ENCODE measurements around the gene WARS2.

WARS2 gene

DNA sequence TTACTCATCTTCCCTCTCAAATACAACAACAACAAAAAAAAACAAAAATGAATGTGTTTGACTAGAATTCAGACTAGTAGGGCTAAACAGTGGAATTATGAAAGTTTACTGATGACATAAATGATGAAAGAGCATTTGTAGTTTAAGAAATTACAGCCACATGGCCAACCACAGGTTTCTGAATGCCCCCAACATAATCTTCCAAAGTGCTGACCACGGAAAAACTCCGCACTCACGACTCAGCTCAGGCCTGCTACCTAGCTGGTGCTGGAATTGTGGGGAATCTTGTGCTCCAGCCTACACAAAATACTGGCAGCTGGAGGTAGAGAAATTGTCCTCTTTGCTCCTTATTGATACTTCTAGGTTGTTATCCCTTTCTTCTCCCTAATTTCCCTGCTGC is 128.7 kb downstream of the WARS2 start:
- DNase-seq, result no peak

GRCh38 chr1:119011116-119011515 is 129.3 kb downstream of the WARS2 start:
- DNase-seq, result no peak

DNA sequence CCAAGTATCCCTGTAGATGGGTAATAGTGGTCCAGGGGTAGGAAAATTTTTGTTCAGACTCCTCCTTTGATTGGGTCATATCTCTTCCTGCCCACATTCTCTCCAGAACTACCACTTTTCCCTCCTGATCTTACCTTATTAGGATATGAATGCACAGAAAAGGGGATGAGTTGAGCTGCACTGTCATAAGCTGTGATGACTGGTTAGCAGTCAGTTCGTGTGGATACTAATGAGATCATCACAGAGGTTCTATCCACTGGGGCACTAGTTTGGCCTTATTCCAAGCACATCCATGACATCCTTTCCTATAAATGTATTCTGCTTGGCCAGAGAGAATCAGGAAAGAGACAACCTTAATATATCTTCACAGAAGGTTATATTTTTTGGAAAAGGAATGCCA is 130.3 kb downstream of the WARS2 start:
- no peak for DNase-seq

DNA sequence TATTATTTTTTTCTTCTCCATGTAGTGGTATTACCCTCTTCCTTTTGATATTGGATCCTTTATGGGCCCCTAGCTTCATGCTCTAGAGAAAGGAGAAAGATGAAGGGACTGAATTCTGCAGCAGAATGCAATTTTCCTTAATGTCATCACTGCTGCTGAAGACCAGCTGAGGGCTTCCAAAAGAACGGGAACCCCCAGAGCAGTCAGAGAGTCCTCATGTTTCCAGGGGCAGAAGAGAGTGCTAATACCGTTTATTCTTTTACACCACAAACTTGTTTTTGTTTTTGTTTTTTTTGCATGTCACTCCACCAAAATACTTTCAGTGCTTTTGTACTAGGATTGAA is 131.2 kb downstream of the WARS2 start:
- no peak for DNase-seq

- peak; percentile 2 for DNase-seq
Observed at GRCh38 chr1:119008483-119009311, 131.8 kb downstream of the WARS2 start.

- DNase-seq, result no peak
Observed at GRCh38 chr1:119007670-119008482, 132.6 kb downstream of the WARS2 start.

- no peak for DNase-seq
Observed at GRCh38 chr1:119007339-119007669, 133.1 kb downstream of the WARS2 start.

DNA sequence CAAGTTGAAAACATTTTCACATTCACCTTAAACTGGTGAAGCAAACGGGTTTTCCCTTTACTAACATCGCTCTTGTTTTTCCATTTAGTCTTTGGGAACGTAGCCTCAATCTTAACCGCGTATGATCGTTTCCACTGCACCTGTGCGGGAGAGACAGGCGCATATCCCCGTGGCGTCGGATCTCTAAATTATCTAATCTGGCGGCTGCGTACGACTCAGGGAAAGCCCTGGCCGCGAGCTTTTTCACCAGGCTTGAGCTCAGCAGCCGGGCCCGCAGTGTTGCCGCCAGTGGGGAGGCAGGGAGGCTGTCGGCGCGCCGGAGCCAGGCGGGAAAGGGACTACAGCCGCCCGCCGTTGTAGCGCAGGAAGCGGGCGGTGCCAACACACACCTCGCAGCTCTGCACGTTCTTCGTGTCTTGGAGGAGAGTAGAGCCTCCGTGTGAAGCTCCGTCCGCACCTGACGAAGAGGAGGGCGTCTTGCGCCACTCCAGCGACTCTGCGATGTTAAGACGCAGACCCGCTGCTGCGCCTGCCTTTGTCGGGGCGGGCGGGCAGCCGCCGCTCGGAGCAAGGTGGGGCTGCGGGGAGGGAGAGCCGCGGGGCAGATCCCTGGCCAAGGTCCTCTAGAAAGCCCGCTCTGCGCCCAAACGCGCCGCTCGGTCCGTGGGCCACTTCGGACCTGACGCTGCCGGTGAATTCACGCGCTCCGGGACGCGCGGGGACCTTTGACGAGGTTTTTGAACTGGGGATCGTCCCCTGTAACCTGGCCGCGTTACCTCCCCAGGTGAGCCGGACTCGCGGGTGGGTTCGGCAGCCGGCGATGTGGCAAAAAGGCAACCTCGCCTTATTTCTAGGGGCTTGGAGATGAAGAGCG is 133.8 kb downstream of the WARS2 start:
- DNase-seq, result no peak

GRCh38 chr1:119005724-119006405 is 134.6 kb downstream of the WARS2 start:
- no peak for DNase-seq

- DNase-seq, result no peak
Observed at GRCh38 chr1:119004781-119005180, 135.7 kb downstream of the WARS2 start.

GRCh38 chr1:119004129-119004527 is 136.3 kb downstream of the WARS2 start:
- DNase-seq, result no peak

GRCh38 chr1:119003413-119004128 is 136.9 kb downstream of the WARS2 start:
- DNase-seq, result no peak

DNA sequence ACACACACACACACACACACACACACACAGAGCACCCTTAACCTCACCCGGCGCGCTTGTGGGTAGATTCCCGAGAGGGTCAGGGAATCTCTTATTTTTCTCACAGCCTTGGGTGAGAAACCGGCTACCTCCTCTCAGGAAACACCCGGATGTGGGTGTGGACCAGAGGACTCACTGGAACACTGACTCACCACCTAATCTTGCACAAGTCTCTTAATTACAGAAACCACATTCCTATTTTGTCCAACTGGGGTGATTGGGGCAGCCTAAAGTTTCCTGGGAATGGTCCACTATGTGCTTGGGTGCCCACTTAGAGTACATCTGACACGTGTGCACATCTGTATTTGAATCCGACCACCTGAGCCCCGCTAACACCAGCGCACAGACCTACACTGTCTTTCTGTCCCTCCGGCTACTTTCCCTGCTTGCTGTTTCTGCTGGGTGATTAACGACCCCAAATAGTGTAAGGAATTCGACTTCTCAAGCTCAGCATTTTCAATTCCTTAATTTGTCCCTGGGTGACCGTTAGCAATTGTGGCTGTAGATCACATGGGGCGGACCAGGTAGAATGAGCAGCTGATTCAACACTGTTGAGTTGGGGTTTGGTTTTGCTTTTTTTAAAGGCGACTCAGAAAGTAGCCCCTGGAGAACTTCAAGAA is 138.3 kb downstream of the WARS2 start:
- DNase-seq, result no peak

DNA sequence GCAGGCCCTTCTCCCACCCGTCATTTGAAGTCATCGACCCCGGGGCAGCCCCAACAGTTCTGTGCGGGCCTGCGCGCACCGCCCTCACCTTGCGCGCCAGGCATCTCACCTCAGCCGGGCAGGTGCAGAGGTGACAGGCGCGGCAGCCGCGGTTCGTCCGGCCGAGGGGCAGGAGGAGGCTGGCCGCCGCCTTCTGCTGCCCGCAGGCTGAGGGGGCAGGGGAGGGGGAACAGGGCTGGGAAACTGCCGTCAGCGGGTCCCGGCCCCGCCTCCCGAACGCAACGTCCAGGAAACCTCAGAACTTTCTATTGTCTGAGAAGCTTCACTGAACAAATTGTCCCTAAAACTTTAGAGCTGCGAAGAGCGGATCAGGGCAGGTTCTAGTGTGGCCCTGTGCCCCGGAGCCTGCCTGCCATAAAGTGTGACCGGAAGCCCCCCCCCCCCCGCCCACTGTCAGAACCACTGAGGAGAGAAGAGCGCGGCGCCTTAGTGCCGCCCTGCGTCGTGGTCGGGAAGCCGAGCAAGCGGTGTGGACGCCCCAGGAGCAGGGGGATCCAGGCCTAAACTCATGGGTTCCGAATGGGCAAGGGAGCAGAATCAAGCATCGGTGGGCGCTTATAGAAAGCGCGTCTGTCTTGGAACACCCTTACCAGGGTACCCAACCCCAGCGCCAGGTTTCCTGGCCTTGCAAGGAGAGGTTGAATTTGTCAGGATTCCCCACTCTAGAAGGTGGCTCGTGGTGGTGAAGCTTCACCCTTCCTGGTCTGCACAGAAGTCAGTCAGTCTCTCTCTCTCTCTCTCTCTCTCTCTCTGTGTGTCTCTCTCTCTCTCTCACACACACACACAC is 139.0 kb downstream of the WARS2 start:
- DNase-seq, result no peak

DNA sequence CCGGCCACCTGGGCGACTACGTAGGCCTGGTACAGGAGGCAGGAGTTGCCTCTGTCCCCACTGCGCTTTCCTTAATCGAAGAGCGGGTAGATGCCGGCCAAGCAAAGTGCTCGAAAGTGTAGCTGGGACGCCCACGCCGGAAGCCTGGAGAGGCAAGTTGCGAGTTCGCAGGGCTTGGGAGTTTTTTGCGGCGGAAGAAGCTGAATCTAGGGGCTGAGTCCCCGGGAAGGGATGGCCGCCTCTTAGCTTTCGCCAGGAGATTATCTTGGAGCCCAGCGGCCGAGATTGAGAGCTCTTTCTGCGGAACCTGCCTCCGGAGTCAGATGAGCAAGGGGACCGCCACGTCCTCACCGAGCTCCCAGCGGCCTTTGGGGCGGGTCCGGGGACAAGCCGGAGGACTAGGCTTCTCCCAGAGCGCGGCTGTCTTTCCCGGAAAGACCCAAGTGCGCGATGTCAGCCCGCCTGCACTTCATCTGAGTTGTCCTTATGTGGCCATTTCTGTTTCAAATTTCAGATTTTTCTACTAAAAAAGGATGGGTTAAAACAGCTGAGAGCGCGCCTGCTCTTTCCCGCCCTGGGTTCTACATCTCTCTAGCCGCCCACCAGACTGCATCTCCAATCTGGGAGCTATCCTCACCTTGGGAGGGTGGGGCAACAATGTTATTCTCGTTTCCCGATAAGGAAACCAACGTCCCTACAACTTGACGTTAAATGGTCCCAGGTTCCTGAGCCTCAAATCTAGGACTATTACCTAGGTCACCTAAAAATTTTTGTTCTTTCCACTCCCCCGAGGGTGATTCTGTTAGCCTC is 139.9 kb downstream of the WARS2 start:
- DNase-seq, result no peak

- DNase-seq, result no peak
Observed at GRCh38 chr1:118999348-119000071, 140.9 kb downstream of the WARS2 start.

GRCh38 chr1:118998171-118998570 is 142.3 kb downstream of the WARS2 start:
- no peak for DNase-seq

DNA sequence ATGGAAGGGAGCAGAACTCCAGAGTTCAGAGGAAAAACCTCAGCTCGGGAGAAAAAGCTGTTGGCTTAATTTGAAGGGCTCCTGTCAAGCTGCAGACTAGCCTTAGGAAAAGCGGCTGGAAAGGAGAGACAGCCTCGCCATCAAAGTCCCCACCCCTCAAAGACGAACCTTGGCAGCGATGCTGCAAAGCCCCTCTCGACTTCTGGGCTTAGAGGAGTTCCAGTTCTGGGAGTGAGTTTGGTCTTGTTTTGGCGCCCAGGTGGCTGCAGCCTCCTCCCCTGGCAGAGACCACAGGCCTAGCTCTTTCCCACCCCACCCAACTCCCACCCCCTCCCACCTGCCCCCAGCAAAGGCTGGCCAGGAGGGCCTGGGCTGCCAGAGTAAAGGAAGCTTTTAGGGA is 143.2 kb downstream of the WARS2 start:
- no peak for DNase-seq
